ENCODE measurements around the gene LONRF3.
A peak's percentile ranks its signal among the peaks of the same experiment; 100 is the strongest.

LONRF3 gene

DNA sequence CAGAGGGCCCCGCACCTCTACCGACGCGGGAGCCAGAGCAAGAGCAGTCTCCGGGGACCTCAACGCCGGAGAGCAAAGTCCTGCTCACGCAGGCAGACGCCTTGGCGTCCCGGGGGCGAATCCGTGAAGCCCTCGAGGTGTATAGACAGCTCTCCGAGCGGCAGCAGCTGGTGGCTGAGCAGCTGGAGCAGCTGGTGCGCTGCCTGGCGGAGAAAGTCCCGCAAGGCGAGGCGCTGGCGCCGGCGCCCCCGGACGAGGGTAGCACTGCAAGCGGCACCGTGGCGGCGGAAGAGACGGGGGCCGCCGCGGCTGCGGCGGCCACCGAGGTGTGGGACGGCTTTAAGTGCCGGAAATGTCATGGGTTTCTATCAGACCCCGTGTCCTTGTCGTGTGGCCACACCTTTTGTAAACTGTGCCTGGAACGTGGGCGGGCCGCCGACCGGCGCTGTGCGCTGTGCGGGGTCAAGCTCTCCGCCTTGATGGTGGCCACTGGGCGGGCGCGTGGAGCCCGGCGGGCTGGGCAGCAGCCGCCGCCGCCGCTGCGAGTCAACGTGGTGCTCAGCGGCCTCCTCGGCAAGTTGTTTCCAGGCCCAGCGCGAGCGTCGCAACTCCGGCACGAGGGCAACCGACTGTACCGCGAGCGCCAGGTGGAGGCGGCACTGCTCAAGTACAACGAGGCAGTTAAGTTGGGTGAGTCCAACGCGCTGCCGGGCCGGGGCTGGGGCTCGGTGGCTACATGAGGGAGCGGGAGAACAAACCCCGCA is 672 bp downstream of the LONRF3 start:
- no peak for TF ChIP-seq ZFX (IDR thresholded peaks at IDR 0.05; ENCODE audit: borderline replicate concordance)
- TF ChIP-seq, protein P1, sequence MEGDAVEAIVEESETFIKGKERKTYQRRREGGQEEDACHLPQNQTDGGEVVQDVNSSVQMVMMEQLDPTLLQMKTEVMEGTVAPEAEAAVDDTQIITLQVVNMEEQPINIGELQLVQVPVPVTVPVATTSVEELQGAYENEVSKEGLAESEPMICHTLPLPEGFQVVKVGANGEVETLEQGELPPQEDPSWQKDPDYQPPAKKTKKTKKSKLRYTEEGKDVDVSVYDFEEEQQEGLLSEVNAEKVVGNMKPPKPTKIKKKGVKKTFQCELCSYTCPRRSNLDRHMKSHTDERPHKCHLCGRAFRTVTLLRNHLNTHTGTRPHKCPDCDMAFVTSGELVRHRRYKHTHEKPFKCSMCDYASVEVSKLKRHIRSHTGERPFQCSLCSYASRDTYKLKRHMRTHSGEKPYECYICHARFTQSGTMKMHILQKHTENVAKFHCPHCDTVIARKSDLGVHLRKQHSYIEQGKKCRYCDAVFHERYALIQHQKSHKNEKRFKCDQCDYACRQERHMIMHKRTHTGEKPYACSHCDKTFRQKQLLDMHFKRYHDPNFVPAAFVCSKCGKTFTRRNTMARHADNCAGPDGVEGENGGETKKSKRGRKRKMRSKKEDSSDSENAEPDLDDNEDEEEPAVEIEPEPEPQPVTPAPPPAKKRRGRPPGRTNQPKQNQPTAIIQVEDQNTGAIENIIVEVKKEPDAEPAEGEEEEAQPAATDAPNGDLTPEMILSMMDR (IDR thresholded peaks at IDR 0.05): peak; percentile 17
- peak overlapping the region; percentile 55 for H3K27ac ChIP-seq

GRCh38 chrX:118975831-118976598 is 1.6 kb downstream of the LONRF3 start:
- TF ChIP-seq ZFX (IDR thresholded peaks at IDR 0.05; ENCODE audit: borderline replicate concordance): no peak
- TF ChIP-seq, protein P1 (IDR thresholded peaks at IDR 0.05): no peak
- peak overlapping the region; percentile 55 for H3K27ac ChIP-seq

DNA sequence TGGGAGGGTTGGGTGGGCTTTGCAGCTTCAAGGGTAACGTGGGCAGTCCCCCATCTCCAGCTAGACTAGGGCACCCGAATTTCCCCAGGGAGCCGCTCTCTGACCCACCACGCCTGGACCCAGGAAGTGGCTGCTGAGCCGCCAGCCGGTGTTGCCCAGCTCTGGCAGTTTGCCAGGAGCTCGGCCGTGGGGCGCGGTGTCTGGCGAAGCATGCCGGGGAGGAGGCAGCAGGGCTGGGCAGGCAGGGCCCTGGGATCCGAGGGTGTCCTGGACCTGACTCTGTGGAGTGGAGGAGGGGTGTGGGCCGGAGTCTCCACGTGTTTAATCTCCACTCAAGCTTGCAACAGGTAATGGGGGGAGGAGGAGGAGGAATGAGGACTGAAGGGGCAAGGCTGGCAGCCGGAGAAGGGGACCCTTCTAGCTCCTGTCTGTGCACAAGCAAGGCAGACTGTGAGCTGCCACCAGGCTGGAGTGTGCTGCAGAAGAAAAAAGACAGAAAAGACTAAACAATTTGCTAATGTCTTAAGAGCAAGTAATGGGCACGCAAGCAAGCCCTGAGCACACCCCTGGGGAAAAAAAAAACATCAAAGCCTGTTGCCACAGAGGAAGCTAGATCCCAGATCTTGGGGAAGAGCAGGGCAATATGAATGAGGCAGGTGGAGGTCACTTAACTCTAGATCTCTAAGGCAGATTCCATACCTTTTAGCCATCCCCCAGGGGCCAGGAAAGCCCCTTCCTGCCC is 2.4 kb downstream of the LONRF3 start:
- no peak overlapping the region for H3K27ac ChIP-seq
- no peak for TF ChIP-seq ZFX (IDR thresholded peaks at IDR 0.05; ENCODE audit: borderline replicate concordance)
- TF ChIP-seq, protein P1 (IDR thresholded peaks at IDR 0.05): no peak

DNA sequence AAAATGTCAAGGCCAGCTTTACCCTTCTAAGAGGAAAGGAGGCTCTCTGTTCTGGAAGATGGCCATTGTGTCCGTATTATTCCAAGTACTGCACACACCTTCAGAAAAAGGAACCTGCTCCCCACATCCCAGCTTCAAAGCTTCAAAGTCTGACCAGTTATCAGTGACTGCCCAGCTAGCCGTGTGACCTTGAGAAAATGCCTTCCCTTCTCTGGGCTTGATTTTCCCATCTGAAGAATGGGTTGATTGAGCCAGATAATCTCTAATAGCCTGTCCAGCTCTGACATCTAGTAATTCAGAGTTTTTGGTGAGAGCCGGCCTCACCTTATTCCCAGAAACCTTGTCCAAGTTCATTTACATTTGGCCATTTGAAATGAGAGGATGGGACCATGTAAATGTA is 3.0 kb downstream of the LONRF3 start:
- no peak overlapping the region for H3K27ac ChIP-seq
- no peak for TF ChIP-seq ZFX (IDR thresholded peaks at IDR 0.05; ENCODE audit: borderline replicate concordance)
- TF ChIP-seq, protein P1 (IDR thresholded peaks at IDR 0.05): no peak

- H3K27ac ChIP-seq: no peak overlapping the region
- TF ChIP-seq, protein P1 (IDR thresholded peaks at IDR 0.05): no peak
- TF ChIP-seq ZFX (IDR thresholded peaks at IDR 0.05; ENCODE audit: borderline replicate concordance): no peak
Measured at GRCh38 chrX:118978451-118978850, 4.0 kb downstream of the LONRF3 start.

- TF ChIP-seq, protein P1 (IDR thresholded peaks at IDR 0.05): no peak
- TF ChIP-seq ZFX (IDR thresholded peaks at IDR 0.05; ENCODE audit: borderline replicate concordance): no peak
- no peak overlapping the region for H3K27ac ChIP-seq
Measured at GRCh38 chrX:118980761-118981160, 6.3 kb downstream of the LONRF3 start.
